HG03432 (cell line): ENCODE results near the gene FANCE.
A peak's percentile ranks its signal among the peaks of the same experiment; 100 is the strongest.

Experiments used
- ATAC-seq: cut with Tn5 transposase; IDR thresholded peaks from one replicate; pipeline ENCODE4 v1.9.1; 2021; ENCODE audit warnings: mild to moderate bottlenecking, moderate library complexity; ENCODE audit not compliant: unreplicated experiment

Gene FANCE, protein sequence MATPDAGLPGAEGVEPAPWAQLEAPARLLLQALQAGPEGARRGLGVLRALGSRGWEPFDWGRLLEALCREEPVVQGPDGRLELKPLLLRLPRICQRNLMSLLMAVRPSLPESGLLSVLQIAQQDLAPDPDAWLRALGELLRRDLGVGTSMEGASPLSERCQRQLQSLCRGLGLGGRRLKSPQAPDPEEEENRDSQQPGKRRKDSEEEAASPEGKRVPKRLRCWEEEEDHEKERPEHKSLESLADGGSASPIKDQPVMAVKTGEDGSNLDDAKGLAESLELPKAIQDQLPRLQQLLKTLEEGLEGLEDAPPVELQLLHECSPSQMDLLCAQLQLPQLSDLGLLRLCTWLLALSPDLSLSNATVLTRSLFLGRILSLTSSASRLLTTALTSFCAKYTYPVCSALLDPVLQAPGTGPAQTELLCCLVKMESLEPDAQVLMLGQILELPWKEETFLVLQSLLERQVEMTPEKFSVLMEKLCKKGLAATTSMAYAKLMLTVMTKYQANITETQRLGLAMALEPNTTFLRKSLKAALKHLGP

DNA sequence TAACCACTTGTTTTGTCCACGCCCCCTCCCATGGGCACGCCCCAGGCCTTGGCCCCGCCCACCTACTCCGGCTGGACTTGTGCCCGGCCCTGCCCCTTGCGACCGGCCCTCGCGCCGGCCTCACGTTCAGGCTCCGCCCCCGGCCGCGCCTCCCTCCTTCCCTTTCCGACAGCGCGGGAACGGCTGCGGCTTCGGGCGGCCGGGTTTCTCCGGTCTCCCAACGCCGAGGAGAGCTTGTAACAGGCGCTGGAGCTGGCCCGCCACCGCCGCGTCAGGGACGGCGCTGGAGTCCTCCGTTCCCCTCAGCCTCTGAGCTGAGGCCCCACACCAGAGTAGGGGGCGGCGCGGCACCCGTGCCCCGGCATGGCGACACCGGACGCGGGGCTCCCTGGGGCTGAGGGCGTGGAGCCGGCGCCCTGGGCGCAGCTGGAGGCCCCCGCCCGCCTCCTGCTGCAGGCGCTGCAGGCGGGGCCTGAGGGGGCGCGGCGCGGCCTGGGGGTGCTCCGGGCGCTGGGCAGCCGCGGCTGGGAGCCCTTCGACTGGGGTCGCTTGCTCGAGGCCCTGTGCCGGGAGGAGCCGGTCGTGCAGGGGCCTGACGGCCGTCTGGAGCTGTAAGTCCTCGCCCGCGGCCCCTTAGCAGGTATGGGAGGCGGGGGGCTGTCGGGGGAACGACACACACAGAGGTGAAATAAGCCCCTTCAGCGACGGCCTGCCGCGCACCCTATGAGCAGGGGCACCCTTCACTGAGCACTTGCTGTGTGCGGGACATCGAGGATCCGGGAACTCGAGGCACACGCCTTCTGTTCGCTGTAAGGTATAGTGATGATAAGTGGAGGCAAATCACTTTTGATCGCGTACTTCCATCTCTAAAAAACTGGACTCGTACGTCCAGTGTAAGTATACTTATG, at the start of gene FANCE:
Gene FANCE, plus strand, starts transcription at position 156 of the 908 bp plus-strand sequence. Its CDS starts 208 bp downstream, at position 364.
- peak; percentile 94 for ATAC-seq

DNA sequence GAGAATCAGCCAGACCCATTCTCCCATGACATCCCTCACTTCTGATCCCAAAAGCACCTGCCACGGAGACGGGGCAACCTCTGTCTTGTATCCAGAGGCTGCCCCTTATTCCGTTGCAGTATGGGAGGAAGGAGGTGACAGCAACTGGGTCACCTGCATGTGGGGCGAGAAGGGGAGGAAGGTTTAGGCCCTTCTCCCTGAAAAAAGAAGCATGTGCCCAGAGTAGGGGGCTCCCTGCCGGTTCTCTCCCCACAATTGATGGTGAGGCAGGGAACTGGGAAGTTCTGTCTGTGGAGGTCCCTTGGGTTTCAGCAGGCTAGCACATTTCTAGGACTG, 49.3 kb upstream of the FANCE start:
- no peak for ATAC-seq

DNA sequence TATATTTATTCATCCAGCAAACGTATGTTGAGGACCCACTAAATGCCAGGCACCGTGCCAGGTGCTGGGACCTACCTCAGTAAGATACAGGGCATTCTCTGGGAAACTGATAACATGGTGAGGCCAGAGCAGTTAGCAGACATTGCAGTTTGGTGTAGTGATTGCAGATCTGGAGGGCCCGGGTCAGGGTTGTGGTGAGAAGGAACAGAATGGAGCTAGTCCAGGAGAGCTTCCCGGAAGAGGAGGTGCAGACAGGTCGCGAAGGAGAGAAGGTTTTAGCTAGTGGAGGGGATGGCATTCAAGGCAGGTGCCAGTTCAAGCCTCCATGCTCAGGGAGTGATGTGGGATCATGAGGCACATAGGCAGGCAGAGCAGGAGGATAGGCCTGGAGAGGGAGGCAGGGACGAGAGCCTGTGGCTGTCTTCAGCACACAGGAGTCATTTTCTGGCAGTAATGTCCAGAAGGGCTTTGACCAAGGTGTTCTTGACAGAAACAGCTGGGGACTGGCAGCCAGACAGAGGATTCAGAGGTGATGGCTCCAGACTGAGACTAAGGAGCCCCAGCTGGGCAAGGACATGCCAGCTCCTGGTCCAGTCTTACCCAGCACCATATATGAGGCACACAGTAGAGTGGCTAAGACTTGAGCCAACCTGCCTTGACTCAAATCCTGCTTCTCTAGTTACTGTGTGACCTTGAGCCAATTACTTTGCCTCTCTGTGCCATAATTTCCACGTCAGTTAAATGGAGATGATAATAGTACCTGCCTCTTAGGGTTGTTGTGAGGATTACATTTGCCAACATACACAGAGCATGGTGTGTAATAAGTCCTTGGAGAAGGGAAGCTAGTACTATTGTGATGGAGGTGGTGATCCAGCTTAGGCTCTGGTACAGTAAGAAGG, 48.3 kb upstream of the FANCE start:
- ATAC-seq, result no peak

DNA sequence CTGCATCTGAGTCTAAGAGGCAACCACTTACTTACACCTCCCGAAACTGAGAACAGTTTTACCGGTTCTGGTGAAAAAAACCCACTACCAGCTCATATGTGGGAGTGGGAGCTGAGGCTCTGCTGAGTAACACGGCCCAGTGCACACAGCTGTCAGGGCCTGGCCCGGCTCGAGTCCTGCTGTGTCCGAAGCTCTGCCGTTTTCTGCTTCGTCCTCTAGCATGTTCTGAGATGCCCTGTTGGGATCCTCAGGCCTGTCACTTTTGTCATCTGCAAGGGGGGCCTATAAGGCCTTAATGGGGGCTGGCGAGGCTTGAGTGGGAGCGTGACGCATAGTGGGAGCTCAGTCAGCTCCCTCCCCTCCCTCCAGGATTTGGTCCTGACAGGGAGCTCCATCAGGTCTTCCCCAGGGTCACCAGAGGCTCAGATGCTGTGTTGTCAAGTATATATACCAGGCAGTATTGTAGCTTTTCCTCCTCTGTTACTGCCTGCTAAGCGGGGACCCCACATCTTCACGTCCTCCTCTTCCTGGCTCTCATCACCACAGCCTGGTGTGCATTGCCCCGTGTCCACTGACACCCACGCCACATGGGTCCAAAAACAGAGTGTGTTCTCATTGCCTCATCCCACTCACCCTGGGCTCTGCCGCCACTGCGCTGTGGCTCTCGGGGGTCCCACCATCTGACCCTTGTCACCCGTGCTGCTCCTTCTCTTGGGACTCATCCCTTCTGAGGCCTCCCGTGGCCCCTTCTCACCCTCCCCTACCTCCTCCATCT, 45.2 kb upstream of the FANCE start:
- ATAC-seq, result no peak

DNA sequence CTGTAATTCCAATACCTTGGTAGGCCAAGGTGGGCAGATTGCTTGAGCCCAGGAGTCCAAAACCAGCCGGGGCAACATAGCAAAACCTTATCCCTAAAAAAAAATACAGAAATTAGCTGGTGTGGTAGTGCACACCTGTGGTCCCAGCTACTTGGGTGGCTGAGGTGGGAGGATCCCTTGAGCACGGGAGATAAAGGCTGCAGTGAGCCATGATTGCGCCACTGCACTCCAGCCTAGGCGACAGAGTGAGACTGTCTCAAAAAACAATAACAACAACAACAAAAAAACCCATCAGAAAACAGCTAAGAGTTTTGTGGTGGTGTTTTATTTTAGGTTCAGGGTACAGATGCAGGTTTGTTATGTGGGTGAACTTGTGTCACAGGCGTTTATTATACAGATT, 42.9 kb upstream of the FANCE start:
- no peak for ATAC-seq

DNA sequence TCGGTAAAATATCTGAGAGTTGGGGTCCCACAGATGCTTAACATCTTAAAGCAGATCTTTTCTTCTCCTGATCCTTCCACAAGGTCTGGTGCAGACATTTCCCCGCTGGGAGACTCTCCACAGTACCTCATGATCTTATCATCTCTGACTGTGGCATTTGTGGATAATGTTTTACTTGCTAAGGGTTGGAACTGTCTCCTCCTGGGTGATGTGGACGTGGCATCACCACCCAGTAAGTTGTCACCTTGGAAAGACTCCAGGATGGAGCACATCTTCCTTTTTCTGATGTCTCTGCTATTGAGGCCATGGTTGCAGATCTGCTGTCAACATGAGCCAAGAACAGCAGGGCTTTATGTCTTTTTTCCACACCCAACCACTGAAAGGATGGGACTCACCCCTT, 42.0 kb upstream of the FANCE start:
- ATAC-seq, result no peak

DNA sequence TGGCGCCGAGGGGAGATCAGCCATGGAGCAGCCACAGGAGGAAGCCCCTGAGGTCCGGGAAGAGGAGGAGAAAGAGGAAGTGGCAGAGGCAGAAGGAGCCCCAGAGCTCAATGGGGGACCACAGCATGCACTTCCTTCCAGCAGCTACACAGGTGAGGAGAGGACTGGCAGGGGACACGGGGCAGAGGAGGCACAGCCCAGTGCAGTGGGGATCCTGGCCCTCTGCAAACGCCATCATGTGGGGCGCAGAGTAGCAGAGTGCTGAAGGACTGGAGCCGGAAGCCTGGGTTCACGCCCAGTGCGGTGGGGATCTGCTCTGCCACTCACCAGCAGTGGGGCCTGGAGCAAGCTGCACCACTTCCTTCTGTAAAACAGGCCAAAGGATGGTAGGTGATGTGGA, 41.1 kb upstream of the FANCE start:
- ATAC-seq, result no peak

DNA sequence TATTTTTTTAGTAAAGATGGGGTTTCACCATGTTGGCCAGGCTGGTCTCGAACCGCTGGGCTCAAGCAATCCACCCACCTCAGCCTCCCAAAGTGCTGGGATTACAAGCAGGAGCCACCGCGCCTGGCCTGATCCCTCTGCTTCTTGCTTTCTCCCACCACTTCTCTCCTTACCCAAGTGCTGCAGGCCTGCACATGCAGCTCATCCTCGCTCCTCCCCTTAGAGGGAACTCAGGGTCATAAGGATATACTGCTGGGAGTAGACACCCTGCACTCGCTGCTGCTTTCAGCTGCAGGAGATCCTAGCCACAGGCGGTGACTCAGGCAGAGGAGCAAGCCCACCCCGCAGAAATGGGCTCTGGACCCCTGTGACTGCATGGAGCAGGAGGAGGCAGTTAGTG, 40.0 kb upstream of the FANCE start:
- ATAC-seq, result no peak

DNA sequence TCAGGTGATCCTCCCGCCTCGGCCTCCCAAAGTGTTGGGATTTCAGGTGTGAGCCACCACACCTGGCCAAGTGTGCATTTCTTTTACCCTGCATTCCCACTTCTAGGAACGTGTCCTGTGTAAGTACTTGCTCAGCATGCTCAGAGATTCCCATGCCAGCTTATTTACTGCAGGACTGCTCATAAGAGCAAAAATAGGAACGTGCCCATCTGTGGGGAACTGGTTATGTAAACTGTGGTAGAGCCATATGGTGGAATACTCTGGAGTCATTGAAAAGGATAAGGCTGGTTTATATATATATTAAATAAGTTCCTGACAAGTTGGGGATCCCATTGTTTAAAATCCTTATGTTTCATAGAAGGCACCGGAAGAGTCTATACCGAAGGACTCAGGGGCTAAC, 38.2 kb upstream of the FANCE start:
- ATAC-seq, result no peak

DNA sequence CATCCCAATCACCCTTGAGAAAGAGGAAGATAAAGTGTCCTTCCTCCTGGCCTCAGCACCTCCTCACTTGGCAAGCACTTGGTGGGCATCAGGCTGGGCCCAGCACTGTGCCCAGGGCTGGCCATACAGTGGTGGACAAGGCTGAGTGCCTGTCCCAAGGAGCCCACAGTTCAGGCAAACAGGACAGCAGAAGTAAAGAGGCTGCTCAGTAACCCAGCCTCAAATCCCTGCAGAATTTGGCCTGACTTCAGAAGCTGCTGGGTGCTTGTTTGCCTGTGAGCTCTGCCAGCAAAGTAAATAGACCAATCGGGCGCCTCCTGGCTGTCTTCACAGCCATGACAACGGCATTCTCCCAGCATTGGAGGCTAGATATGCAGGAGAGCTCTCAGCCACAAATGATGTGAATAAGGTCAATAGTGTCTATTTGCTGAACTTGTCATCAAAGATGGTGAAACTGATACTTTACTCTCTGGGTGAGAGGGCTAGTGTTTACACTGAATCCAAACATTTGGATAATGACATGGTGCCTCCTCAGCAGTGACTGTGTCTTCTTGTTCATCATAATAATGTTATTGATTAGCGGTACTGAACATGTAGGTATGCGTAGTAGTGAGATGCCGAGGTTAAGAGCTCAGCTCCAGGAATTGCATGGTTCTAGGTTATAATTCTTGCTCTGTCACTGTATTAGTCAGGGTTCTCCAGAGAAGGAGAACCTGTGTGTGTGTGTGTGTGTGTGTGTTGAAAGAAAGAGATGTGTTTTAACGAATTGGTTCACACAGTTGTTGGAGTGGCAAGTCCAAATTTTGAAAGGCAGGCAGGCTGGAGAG, 36.9 kb upstream of the FANCE start:
- ATAC-seq, result no peak

DNA sequence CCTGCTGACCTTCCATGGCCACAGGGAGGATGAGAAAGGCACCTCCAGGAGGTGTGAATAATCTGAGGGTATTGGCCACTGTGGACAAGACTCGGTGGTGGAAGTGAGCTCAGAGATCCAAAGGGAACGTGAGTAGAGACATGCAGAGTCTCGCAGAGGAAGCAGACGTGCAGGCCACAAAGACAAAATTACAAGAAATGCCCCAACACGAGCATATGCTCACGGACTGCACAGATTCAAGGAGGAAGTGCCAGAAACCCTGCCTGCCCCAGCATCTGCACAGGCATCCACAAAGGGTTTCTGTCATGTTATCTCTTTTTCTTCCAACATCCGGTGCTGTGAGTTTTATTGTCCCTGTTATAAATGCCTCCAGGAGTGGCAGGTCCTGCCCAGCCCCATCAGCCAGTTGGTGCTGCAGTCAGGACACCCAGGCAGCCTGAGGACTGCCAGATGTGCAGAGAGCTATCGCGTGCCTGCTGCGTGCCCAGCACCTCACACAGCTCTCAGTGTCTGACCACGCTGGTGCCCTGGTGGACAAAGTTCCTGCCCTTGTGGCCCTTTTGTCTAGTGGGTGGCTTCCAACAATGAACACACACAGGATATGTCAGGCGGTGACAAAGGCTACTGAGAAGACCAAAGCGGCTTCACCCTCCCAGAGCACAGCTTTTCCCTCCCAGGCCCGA, 34.0 kb upstream of the FANCE start:
- no peak for ATAC-seq

DNA sequence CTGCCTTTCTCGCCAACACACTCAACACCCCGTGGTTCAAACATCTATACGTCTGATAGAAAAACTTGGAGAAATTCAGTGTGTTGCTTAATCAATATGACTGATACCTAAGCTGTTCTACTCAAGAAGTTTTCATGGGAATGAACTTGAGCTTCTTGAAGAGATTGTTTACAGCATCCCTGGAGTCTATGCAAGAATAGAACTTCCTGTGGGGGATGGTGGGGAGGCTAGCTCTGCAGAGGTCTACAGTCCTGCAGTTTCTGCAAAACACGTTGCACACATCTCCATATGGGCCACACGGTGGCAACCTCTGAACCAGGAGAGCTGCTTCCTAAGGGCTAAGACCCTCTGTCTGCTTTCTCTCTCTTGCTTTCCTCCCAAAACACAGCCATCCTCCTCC, 32.7 kb upstream of the FANCE start:
- no peak for ATAC-seq

DNA sequence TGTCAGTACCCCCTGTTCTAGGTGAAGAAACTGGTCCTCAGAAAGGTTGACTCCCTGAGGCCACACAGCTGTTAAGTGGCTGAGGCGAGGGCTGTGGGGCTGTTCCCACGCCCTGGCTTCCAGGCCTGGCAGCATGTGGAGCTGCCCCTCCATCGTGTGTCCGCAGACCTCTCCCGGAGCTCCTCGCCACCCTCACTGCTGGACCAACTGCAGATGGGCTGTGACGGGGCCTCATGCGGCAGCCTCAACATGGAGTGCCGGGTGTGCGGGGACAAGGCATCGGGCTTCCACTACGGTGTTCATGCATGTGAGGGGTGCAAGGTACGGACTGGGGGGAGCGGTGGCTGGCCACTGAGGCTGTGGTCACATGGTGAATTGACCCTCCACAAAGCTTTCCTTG, 32.2 kb upstream of the FANCE start:
- ATAC-seq, result no peak

DNA sequence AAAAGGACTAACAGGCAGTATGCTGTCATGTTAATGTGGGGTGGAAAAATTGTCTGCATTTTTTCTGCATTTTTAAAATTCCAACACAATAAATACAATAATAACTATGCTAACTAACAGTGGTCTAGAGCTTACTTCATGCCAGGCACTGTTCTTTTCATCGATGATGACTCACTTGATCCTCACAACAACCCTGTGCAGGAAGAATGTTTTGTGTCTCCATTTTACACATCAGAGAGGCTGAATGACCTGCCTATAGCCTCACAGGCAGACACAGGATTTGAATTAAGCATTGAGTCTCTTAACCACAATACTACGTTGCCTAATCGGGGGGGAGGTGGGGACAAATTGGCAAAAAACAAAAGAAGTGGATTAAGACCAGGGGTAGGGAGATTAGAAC, 26.9 kb upstream of the FANCE start:
- ATAC-seq, result no peak

DNA sequence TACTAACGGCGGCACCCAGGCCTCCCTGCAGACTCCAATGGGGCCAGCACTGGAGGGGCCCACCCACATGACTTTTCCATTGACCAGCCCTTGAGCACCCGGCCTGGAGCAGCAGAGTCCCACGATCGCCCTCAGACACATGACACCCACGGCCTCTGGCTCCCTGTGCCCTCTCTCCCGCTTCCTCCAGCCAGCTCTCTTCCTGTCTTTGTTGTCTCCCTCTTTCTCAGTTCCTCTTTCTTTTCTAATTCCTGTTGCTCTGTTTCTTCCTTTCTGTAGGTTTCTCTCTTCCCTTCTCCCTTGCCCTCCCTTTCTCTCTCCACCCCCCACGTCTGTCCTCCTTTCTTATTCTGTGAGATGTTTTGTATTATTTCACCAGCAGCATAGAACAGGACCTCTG, 26.1 kb upstream of the FANCE start:
- ATAC-seq, result no peak

DNA sequence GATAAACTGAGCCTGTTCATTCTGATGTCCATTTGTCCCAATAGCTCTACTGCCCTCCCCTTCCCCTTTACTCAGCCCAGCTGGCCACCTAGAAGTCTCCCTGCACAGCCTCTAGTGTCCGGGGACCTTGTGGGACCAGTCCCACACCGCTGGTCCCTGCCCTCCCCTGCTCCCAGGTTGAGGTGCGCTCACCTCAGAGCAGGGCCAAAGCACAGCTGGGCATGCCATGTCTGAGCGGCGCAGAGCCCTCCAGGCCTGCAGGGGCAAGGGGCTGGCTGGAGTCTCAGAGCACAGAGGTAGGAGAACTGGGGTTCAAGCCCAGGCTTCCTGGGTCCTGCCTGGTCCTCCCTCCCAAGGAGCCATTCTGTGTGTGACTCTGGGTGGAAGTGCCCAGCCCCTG, 24.7 kb upstream of the FANCE start:
- no peak for ATAC-seq

DNA sequence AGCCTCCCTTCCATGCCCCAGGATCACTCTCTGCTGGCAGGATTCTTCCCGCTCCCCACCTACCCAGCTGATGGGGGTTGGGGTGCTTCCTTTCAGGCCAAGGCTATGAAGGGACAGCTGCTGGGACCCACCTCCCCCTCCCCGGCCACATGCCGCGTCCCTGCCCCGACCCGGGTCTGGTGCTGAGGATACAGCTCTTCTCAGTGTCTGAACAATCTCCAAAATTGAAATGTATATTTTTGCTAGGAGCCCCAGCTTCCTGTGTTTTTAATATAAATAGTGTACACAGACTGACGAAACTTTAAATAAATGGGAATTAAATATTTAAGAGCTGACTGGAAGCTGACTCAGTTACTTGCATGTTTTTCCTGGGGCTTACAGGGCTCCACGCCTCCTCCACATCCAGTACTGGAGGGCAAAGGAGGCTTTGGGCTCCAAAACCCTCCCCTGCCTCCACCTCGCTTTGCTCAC, 24.3 kb upstream of the FANCE start:
- ATAC-seq, result no peak

DNA sequence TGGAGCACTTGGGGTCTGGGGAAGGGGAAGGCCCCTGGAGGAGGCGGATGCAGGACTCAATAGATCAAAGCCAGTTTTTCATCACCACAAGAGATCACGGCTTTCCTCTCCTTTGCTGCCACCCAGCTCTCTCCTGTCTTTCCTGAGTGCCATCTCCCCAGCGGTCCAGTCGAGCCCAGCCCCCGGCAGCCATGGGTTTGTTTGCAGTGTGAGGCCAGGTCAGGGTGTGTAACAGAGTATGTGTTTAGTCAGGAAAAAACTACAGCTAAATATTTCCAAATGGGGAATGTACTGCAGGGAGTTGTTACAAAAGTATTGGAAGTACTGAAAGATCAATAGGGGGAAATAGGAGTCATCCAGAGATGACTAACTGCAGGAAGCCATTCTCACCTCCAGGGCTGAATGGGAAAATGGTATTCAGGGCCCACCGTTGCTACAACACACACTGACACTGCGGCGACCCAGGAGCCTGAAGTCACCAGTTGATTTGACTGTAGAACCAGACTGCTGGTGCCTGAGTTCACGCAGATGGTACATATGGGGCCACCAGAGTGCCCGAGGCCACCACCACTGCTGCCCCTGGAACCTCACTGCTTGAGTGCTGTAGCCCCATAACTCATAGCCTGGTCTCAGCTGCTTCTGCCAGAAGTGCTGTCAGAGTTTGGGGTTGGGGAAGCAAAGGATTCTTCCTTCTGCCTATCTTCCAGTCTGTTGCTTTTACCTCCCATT, 23.6 kb upstream of the FANCE start:
- ATAC-seq, result no peak
